Activated gamma-delta T cell treated with anti-CD3 and anti-CD28 coated beads, Interleukin-2, amount 50 U/mL, for 16 hours (primary cell): Measurements from ENCODE around the gene GCNT1.

Experiments
- DNase-seq: peaks from one replicate; pipeline ENCODE4 v3.0.0-alpha.2; 2020; ENCODE audit warnings: low read depth

Gene GCNT1

GRCh38 chr9:76534026-76534425 lies 75.0 kb downstream of the GCNT1 start:
- no peak for DNase-seq

DNA sequence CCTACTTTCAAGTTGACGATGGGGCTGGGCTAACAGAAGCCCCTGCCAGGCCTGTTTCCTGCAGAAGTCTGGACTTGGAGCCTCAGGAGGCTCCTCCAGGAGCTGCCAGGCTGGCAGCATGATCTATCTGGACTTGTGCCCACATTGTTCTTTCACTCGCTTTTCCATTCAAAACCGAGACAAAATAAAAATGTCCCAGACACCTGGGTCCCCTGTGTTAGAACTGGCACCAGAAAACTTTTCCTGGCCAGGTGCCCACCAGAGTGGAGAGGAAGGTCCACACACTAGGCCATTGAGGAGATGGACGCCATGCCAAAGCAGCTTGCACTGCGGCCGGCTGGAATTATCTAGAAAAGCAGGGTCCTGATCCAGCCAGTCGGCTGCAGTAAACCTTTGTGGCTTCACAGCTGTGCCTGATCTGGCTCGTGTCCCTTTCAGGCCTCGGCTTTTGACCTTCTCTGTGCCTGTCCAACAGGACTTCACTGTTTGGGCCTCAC lies 78.2 kb downstream of the GCNT1 start:
- DNase-seq = no peak

GRCh38 chr9:76539180-76539579 lies 80.2 kb downstream of the GCNT1 start:
- DNase-seq = no peak

- DNase-seq = no peak
Measured at GRCh38 chr9:76542360-76542759, 83.4 kb downstream of the GCNT1 start.

DNA sequence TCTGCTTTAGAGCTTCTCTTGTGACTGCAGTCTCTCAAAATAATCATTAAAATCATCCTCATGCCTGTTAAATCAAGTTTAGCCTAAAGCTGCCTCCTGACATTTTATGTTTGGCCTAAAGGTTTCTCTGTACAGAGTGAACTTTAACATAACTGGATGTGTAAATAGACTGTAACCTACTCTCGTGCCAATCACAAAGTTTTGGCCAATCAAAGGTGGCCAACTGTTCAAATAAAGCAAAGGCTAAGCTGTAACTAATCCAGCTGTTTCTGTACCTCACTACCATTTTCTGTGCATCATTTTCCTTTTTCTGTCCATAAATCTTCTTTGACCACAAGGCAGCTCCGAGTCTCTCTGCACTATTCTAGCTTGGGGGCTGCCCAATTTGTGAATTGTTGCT lies 86.2 kb downstream of the GCNT1 start:
- DNase-seq = no peak

- no peak for DNase-seq
Measured at GRCh38 chr9:76552181-76552580, 93.2 kb downstream of the GCNT1 start.

DNA sequence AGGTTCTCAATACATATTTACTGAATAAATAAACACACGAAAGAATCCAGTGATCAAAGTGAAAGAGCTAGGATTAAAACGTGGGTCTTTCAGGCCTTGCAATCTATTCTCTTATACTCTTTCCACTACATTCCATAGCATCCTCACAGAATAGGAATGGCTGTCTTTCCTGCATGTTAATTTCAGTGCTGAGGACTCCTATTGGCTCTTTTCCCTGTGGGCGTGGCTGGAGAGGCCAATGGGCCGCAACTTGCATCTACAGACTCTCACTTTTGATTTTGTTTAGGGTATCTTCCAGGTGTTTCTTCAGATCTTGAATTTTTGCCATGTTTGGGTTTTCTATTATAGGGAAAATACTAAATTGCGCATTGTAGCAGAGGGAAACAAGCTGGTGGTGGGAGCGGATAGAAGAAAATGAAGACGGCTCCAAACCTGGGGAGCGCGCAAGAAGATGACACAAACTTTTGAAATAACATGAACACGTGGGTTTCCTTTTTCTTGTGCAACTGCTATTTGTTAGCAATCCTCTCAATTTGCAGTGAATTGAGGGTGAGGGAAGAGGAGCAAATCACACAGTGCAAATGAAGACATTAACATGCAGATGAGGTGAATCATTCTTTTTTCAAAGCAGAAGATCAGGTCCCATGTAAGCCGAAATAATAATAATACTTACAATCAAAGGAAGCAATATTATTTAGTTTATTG lies 93.9 kb downstream of the GCNT1 start:
- no peak for DNase-seq

GRCh38 chr9:76553680-76554079 lies 94.7 kb downstream of the GCNT1 start:
- no peak for DNase-seq
